Measurements from ENCODE around the gene TTBK2.

Gene TTBK2

GRCh38 chr15:42846647-42847046, 73.9 kb downstream of the TTBK2 start:
- CTCF ChIA-PET, result interaction anchor here (1.2 kb wide), 1 partner anchor 13 kb away, joined by 3 read pairs; no protein-coding TSS in a partner anchor
- H3K4me3 ChIP-seq (ENCODE audit: low read depth, low read length), result no peak overlapping the region
- TF ChIP-seq CTCF (IDR thresholded peaks at IDR 0.05; ENCODE audit: insufficient read depth, low read length, missing control alignments), result no peak
- POLR2A ChIA-PET, result no interaction called here
- no peak for DNase-seq (ENCODE audit: low read depth, low spot score)

GRCh38 chr15:42845581-42845980, 75.0 kb downstream of the TTBK2 start:
- H3K4me3 ChIP-seq (ENCODE audit: low read depth, low read length), result no peak overlapping the region
- ChIA-PET POLR2A (no interaction called here), CTCF (no interaction called here)
- no peak for DNase-seq (ENCODE audit: low read depth, low spot score)
- TF ChIP-seq CTCF (IDR thresholded peaks at IDR 0.05; ENCODE audit: insufficient read depth, low read length, missing control alignments), result no peak

GRCh38 chr15:42843699-42844098, 76.9 kb downstream of the TTBK2 start:
- no peak overlapping the region for H3K4me3 ChIP-seq (ENCODE audit: low read depth, low read length)
- TF ChIP-seq CTCF (IDR thresholded peaks at IDR 0.05; ENCODE audit: insufficient read depth, low read length, missing control alignments), result no peak
- POLR2A ChIA-PET, result no interaction called here
- CTCF ChIA-PET, result no interaction called here
- DNase-seq (ENCODE audit: low read depth, low spot score), result no peak

GRCh38 chr15:42836251-42836650, 84.3 kb downstream of the TTBK2 start:
- POLR2A ChIA-PET, result no interaction called here
- no peak overlapping the region for H3K4me3 ChIP-seq (ENCODE audit: low read depth, low read length)
- CTCF ChIA-PET, result no interaction called here
- no peak for DNase-seq (ENCODE audit: low read depth, low spot score)
- no peak for TF ChIP-seq CTCF (IDR thresholded peaks at IDR 0.05; ENCODE audit: insufficient read depth, low read length, missing control alignments)

GRCh38 chr15:42832576-42832975, 88.0 kb downstream of the TTBK2 start:
- no peak for TF ChIP-seq CTCF (IDR thresholded peaks at IDR 0.05; ENCODE audit: insufficient read depth, low read length, missing control alignments)
- peak; percentile 46 for DNase-seq (ENCODE audit: low read depth, low spot score)
- ChIA-PET POLR2A (interaction anchor here (0.6 kb wide), 1 partner anchor 37 kb away, joined by 4 read pairs; no protein-coding TSS in a partner anchor), CTCF (no interaction called here)
- H3K4me3 ChIP-seq (ENCODE audit: low read depth, low read length), result no peak overlapping the region

- DNase-seq (ENCODE audit: low read depth, low spot score), result no peak
- TF ChIP-seq CTCF (IDR thresholded peaks at IDR 0.05; ENCODE audit: insufficient read depth, low read length, missing control alignments), result no peak
- no peak overlapping the region for H3K4me3 ChIP-seq (ENCODE audit: low read depth, low read length)
- CTCF ChIA-PET, result interaction anchor here (1.2 to 1.5 kb wide), 2 partner anchors 10 to 26 kb away, joined by 3 to 6 read pairs; no protein-coding TSS in a partner anchor
- POLR2A ChIA-PET, result no interaction called here
These were observed 94.2 kb downstream of the TTBK2 start for GRCh38 chr15:42826251-42826890.

Data from AG04449 (cell line).